IMR-90 (cell line): ENCODE data around the gene TP53BP2. TPM values are rescaled to one million over a fixed set of nuclear protein-coding genes. Genes with fewer than 3 reads are reported as not detected.

Experiments used
- ATAC-seq: fragments of 200-7000 bp; cut with Tn5 transposase; 2 replicates; pipeline ENCODE4 v1.9.1; 2020; ENCODE audit warnings: low read depth, mild to moderate bottlenecking, moderate library complexity
- BruUV-seq: library from RNA; stranded (reverse); fragments of 400-500 nt; replicated peaks from 2 replicates; lab custom pipeline; 2021; lab: Mats Ljungman, UMichigan
- CTCF ChIA-PET: fragments of 300-600 bp; formaldehyde crosslinking; extraction: SDS; loops from one replicate; lab custom pipeline; 2021; ENCODE audit warnings: antibody characterized with exemption; lab: Yijun Ruan, JAX
- POLR2A ChIA-PET: fragments of 300-600 bp; sonication (Branson Sonifier 250); formaldehyde crosslinking; loops from one replicate; lab custom pipeline; 2022; ENCODE audit warnings: antibody characterized with exemption; ENCODE audit not compliant: unreplicated experiment; lab: Charles Lee
- DNase-seq: peaks from one replicate; pipeline ENCODE4 v3.0.0; 2013
- H2AFZ ChIP-seq: replicated peaks from 2 replicates; pipeline ENCODE3; 2013; ENCODE audit warnings: low read length, mild to moderate bottlenecking; ENCODE audit not compliant: poor library complexity
- H2AK5ac ChIP-seq: 2 replicates; pipeline ENCODE4 v1.6.1; 2013; ENCODE audit warnings: low read depth, low read length, inconsistent platforms
- H2AK9ac ChIP-seq: replicated peaks from 2 replicates; pipeline ENCODE3; 2013; ENCODE audit warnings: mild to moderate bottlenecking, low read depth, low read length, moderate library complexity; ENCODE audit not compliant: poor library complexity
- H2BK120ac ChIP-seq: 2 replicates; pipeline ENCODE4 v1.6.1; 2013; ENCODE audit warnings: low read depth, low read length, inconsistent platforms
- H2BK15ac ChIP-seq: 3 replicates; pipeline ENCODE4 v1.6.1; 2013; ENCODE audit warnings: low read depth, low read length, inconsistent platforms
- H2BK20ac ChIP-seq: 2 replicates; pipeline ENCODE4 v1.6.1; 2013; ENCODE audit warnings: low read depth, mild to moderate bottlenecking, inconsistent platforms, low read length, moderate library complexity
- H2BK5ac ChIP-seq: 2 replicates; pipeline ENCODE4 v1.6.1; 2013; ENCODE audit warnings: mild to moderate bottlenecking, low read depth, low read length, inconsistent platforms; ENCODE audit not compliant: poor library complexity, severe bottlenecking
- H3K14ac ChIP-seq: replicated peaks from 2 replicates; pipeline ENCODE4 v1.6.1; 2013; ENCODE audit warnings: low read depth, low read length, inconsistent platforms
- H3K18ac ChIP-seq: 2 replicates; pipeline ENCODE4 v1.6.1; 2013; ENCODE audit warnings: low read depth, low read length, control low read depth
- H3K23ac ChIP-seq: 2 replicates; pipeline ENCODE4 v1.6.1; 2013; ENCODE audit warnings: low read depth, low read length, inconsistent platforms
- H3K27ac ChIP-seq: 2 replicates; pipeline ENCODE4 v1.5.1; 2013; ENCODE audit warnings: mild to moderate bottlenecking, control low read depth, low read length; ENCODE audit not compliant: insufficient read depth
- H3K27me3 ChIP-seq: 2 replicates; pipeline ENCODE4 v1.6.1; 2013; ENCODE audit warnings: low read length; ENCODE audit not compliant: control insufficient read depth, insufficient read depth
- H3K36me3 ChIP-seq: 2 replicates; pipeline ENCODE4 v1.6.1; 2013; ENCODE audit warnings: low read length, mixed read lengths; ENCODE audit not compliant: control insufficient read depth, insufficient read depth
- H3K4ac ChIP-seq: 2 replicates; pipeline ENCODE4 v1.6.1; 2013; ENCODE audit warnings: low read depth, low read length, inconsistent platforms
- H3K4me1 ChIP-seq: 2 replicates; pipeline ENCODE4 v1.6.1; 2013; ENCODE audit warnings: low read length, mixed read lengths; ENCODE audit not compliant: control insufficient read depth, insufficient read depth
- H3K4me2 ChIP-seq: 2 replicates; pipeline ENCODE4 v1.6.1; 2013; ENCODE audit warnings: low read depth, mild to moderate bottlenecking, control low read depth, low read length, moderate library complexity
- H3K4me3 ChIP-seq: 2 replicates; pipeline ENCODE4 v1.5.1; 2013; ENCODE audit warnings: low read depth, mild to moderate bottlenecking, control low read depth, low read length, moderate library complexity; ENCODE audit not compliant: insufficient read depth
- H3K56ac ChIP-seq: 2 replicates; pipeline ENCODE4 v1.6.1; 2013; ENCODE audit warnings: low read length, inconsistent platforms; ENCODE audit not compliant: insufficient read depth; ENCODE audit errors: extremely low read depth
- H3K79me1 ChIP-seq, 2 experiments: 2 replicates each; pipeline ENCODE4 v1.6.1; 2013; ENCODE audit warnings: low read length in 2 of 2, inconsistent platforms in 1 of 2, low read depth in 1 of 2
- H3K9ac ChIP-seq: 2 replicates; pipeline ENCODE4 v1.6.1; 2013; ENCODE audit warnings: low read depth, low read length, control low read depth
- H3K9me1 ChIP-seq: 2 replicates; pipeline ENCODE4 v1.6.1; 2013; ENCODE audit warnings: low read length, inconsistent platforms; ENCODE audit not compliant: insufficient read depth
- H3K9me3 ChIP-seq: 2 replicates; pipeline ENCODE4 v1.6.1; 2013; ENCODE audit warnings: low read length; ENCODE audit not compliant: control insufficient read depth, insufficient read depth
- H4K20me1 ChIP-seq: 2 replicates; pipeline ENCODE4 v1.6.1; 2013; ENCODE audit warnings: low read length, inconsistent platforms; ENCODE audit not compliant: insufficient read depth
- H4K5ac ChIP-seq: 2 replicates; pipeline ENCODE4 v1.6.1; 2013; ENCODE audit warnings: mild to moderate bottlenecking, low read depth, low read length, control low read depth
- H4K8ac ChIP-seq, 2 experiments: 2 replicates each; pipeline ENCODE4 v1.6.1; 2013; ENCODE audit warnings: low read depth in 2 of 2, low read length in 2 of 2, control low read depth in 1 of 2, inconsistent platforms in 1 of 2
- H4K91ac ChIP-seq: 2 replicates; pipeline ENCODE4 v1.6.1; 2013; ENCODE audit warnings: low read depth, low read length, inconsistent platforms; ENCODE audit not compliant: insufficient read depth
- CHD1 ChIP-seq: IDR thresholded peaks from 2 replicates; pipeline ENCODE4 v1.6.1; 2012; ENCODE audit warnings: low read depth, low read length, improper control_type of control experiment
- MAFK ChIP-seq: IDR thresholded peaks from 2 replicates; pipeline ENCODE4 v1.6.1; 2012; ENCODE audit warnings: low read depth, low read length, improper control_type of control experiment
- MAZ ChIP-seq: IDR thresholded peaks from 2 replicates; pipeline ENCODE4 v1.6.1; 2012; ENCODE audit warnings: low read depth, mild to moderate bottlenecking, low read length, improper control_type of control experiment, moderate library complexity, borderline replicate concordance
- POLR2A ChIP-seq: IDR thresholded peaks from 2 replicates; pipeline ENCODE4 v1.6.1; 2012; ENCODE audit warnings: mild to moderate bottlenecking, low read depth, low read length
- RCOR1 ChIP-seq: IDR thresholded peaks from 2 replicates; pipeline ENCODE4 v1.6.1; 2012; ENCODE audit warnings: mild to moderate bottlenecking, low read length, improper control_type of control experiment; ENCODE audit not compliant: insufficient replicate concordance
- WGBS, 2 experiments: methylation state at CpG; one replicate each; pipeline versions ENCODE4 v1.1.5 to v1.1.7; 2013; ENCODE audit warnings: missing lambda C conversion rate in 2 of 2; ENCODE audit not compliant: insufficient read length in 1 of 2; ENCODE audit errors: extremely low coverage in 2 of 2; 5-methylcytosine and 5-hydroxymethylcytosine counted together
- dilution Hi-C: fragments of 300-500 bp; cut with HindIII; formaldehyde crosslinking; loops from one replicate; pipeline ENCODE4 v1.14.3; 2018; ENCODE audit warnings: low sequenced_read_pairs; ENCODE audit not compliant: unreplicated experiment
- in situ Hi-C: fragments of 300-500 bp; cut with MboI; formaldehyde crosslinking; loops from 3 replicates; pipeline ENCODE4 v1.14.3; 2019; ENCODE audit warnings: low sequenced_read_pairs, inconsistent platforms, mixed read lengths
- intact Hi-C: fragments of 100-400 bp; cut with micrococcal nuclease; formaldehyde crosslinking; loops from 2 replicates; pipeline ENCODE4 v1.10.0; 2022
- polyA plus RNA-seq, 3 experiments: library from polyadenylated mRNA; depleted of rRNA; stranded (reverse); fragments of >200 nt; gene quantifications; 2 replicates each; pipeline ENCODE4 v1.2.3, GENCODE V29; 2012; ENCODE audit warnings: low replicate concordance in 1 of 3
- total RNA-seq: library from RNA; depleted of rRNA; stranded (reverse); fragments of >200 nt; gene quantifications from 2 replicates; pipeline ENCODE4 v1.2.3, GENCODE V29; 2012
- TF ChIP-seq, protein P1 (sequence below): fragments of 150-350 bp; IDR thresholded peaks from 2 replicates; pipeline ENCODE4 v1.6.1; 2017; ENCODE audit warnings: mild to moderate bottlenecking, antibody characterized with exemption, low read length, low read depth

Gene TP53BP2
- total and polyA plus RNA-seq, 2 of the 4 experiments (the other 2 are of a cell fraction): 19.9 to 35.0 TPM

DNA sequence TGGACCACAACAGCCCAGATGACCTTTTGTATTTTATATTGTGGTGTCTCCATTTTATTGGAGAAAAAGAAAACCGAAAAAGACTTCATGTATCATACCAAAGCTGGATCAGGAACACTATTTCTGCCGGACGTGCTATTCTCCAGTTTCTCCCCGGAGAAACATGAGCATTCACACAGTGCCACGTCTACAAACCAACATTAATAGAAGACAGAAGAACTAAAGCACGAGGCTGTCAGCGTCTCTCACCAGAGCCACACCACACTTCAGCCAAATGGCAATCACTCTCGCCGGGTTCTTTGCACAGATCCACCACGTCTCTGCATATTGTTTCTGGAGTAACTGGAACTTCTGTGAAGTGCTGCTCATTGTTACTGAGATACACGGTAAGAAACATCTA is 24.8 kb downstream of the TP53BP2 start:
- Histone ChIP-seq H3K23ac (no peak overlapping the region; the same call in 1 of the 2 replicates), H4K20me1 (peaks cover 41% of the 10 kb centered on the region), H3K27ac (no peak overlapping the region), H3K79me1 (peaks cover 29 to 69% of the 10 kb centered on the region in 2 experiments), H2BK20ac (no peak overlapping the region), H3K27me3 (no peaks in the 10 kb centered on the region), H3K9me3 (no peaks in the 10 kb centered on the region), H3K9me1 (peaks cover 28% of the 10 kb centered on the region), H2BK120ac (no peak overlapping the region), H4K91ac (no peak overlapping the region), H3K4me2 (no peak overlapping the region), H3K9ac (no peak overlapping the region), H3K56ac (no peak overlapping the region), H2AFZ (no peak overlapping the region), H3K14ac (no peak overlapping the region), H2AK5ac (no peak overlapping the region), H3K4me3 (no peak overlapping the region), H2BK5ac (no peak overlapping the region), H3K4me1 (peaks cover 15% of the 10 kb centered on the region), H3K18ac (no peak overlapping the region), H4K5ac (no peak overlapping the region), H2AK9ac (no peak overlapping the region), H2BK15ac (0 out of 3 replicates have a peak overlapping the region, but pooled peaks have one; percentile 14), H4K8ac (0 out of 4 replicates have a peak overlapping the region, but pooled peaks of 1 of the 2 experiments have one; percentile 49), H3K4ac (no peak overlapping the region), H3K36me3 (peaks cover 8% of the 10 kb centered on the region)
- CTCF ChIA-PET: interaction anchor here (0.5 to 1.1 kb wide), 2 partner anchors 10 to 54 kb away, joined by 3 to 4 read pairs; no protein-coding TSS in a partner anchor
- ATAC-seq (no peak), DNase-seq (no peak)
- intact Hi-C loops (no loop called here), dilution Hi-C loops (no loop called here), in situ Hi-C loops (no loop called here)
- no TSS peak for BruUV-seq
- TF ChIP-seq MAZ (no peak), RCOR1 (no peak), POLR2A (no peak), MAFK (no peak), CHD1 (no peak)
- TF ChIP-seq, protein P1, sequence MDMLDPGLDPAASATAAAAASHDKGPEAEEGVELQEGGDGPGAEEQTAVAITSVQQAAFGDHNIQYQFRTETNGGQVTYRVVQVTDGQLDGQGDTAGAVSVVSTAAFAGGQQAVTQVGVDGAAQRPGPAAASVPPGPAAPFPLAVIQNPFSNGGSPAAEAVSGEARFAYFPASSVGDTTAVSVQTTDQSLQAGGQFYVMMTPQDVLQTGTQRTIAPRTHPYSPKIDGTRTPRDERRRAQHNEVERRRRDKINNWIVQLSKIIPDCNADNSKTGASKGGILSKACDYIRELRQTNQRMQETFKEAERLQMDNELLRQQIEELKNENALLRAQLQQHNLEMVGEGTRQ: no peak
- POLR2A ChIA-PET: no interaction called here
- WGBS, 2 experiments: 100% methylated on average over 3 of the region's 11 CpGs; no CpG with 5 or more reads in 1 of the 2 experiments
